ENCODE results near the gene MYRIP. TPM values are rescaled to one million over a fixed set of nuclear protein-coding genes. Genes with fewer than 3 reads are reported as not detected.

The MYRIP gene
- total and polyA plus RNA-seq, 4 donors = 0.98 to 11.7 (median 6.8) TPM

DNA sequence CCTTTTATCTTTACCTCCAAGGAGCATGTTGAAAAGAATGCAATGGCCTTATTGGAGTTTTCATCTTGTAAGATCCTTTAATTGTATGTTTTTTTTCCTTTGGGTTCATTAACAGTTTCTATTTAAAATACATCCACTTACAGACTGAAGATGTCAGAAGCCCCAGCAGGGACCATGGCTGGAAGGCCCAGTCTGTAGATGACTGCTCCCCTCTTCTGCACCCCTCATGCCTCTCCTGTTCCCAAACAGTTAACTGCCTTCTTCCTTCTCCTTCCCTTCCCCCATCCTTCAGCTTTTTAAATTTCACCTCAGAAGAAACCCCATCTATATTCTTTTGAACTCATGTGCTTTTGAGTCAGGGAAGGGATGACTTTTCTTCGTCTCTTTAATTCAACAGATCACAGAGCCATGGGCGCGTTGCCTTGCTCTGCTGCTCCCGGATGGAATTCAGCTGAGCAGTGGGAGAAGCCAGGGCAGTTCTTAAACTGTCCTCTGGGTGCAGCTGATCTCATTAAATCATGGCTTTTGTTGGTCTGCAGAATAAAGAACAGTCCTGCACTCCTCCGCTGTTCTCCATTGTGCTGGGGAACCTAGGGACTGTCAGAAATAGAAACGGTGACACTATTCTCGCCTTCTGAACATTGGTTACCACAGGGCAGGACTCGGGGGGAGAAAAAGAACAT, 428.6 kb downstream of the MYRIP start:
- H3K36me3 ChIP-seq (ENCODE audit: control insufficient read depth in 4 of 4, insufficient read depth in 3 of 4, low read depth in 1 of 4, low read length in 3 of 4) = peaks cover 0 to 16% (median 14%) of the 10 kb centered on the region in 4 donors
- H3K4me1 ChIP-seq (ENCODE audit: control insufficient read depth in 4 of 4, insufficient read depth in 4 of 4, low read length in 3 of 4) = no peaks in the 10 kb centered on the region
- H3K27ac ChIP-seq (ENCODE audit: low read depth in 1 of 2, low read length in 2 of 2) = no peak overlapping the region
- 88% methylated on average over 8 of the region's 8 CpGs for WGBS
- DNase-seq (ENCODE audit: low spot score) = no peak
- TF ChIP-seq, protein P1, sequence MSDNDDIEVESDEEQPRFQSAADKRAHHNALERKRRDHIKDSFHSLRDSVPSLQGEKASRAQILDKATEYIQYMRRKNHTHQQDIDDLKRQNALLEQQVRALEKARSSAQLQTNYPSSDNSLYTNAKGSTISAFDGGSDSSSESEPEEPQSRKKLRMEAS (IDR thresholded peaks at IDR 0.05) = no peak
- TF ChIP-seq, protein P2, sequence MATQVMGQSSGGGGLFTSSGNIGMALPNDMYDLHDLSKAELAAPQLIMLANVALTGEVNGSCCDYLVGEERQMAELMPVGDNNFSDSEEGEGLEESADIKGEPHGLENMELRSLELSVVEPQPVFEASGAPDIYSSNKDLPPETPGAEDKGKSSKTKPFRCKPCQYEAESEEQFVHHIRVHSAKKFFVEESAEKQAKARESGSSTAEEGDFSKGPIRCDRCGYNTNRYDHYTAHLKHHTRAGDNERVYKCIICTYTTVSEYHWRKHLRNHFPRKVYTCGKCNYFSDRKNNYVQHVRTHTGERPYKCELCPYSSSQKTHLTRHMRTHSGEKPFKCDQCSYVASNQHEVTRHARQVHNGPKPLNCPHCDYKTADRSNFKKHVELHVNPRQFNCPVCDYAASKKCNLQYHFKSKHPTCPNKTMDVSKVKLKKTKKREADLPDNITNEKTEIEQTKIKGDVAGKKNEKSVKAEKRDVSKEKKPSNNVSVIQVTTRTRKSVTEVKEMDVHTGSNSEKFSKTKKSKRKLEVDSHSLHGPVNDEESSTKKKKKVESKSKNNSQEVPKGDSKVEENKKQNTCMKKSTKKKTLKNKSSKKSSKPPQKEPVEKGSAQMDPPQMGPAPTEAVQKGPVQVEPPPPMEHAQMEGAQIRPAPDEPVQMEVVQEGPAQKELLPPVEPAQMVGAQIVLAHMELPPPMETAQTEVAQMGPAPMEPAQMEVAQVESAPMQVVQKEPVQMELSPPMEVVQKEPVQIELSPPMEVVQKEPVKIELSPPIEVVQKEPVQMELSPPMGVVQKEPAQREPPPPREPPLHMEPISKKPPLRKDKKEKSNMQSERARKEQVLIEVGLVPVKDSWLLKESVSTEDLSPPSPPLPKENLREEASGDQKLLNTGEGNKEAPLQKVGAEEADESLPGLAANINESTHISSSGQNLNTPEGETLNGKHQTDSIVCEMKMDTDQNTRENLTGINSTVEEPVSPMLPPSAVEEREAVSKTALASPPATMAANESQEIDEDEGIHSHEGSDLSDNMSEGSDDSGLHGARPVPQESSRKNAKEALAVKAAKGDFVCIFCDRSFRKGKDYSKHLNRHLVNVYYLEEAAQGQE (IDR thresholded peaks at IDR 0.05) = no peak
- TF ChIP-seq HNF4A (conservative IDR thresholded peaks at IDR 0.05) (no peak), RAD21 (IDR thresholded peaks at IDR 0.05) (peak in 1 of 2 donors; percentile 7), EGR1 (IDR thresholded peaks at IDR 0.05; ENCODE audit: low read depth in 2 of 2) (no peak)
- TF ChIP-seq, protein P3, sequence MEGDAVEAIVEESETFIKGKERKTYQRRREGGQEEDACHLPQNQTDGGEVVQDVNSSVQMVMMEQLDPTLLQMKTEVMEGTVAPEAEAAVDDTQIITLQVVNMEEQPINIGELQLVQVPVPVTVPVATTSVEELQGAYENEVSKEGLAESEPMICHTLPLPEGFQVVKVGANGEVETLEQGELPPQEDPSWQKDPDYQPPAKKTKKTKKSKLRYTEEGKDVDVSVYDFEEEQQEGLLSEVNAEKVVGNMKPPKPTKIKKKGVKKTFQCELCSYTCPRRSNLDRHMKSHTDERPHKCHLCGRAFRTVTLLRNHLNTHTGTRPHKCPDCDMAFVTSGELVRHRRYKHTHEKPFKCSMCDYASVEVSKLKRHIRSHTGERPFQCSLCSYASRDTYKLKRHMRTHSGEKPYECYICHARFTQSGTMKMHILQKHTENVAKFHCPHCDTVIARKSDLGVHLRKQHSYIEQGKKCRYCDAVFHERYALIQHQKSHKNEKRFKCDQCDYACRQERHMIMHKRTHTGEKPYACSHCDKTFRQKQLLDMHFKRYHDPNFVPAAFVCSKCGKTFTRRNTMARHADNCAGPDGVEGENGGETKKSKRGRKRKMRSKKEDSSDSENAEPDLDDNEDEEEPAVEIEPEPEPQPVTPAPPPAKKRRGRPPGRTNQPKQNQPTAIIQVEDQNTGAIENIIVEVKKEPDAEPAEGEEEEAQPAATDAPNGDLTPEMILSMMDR (IDR thresholded peaks at IDR 0.05; ENCODE audit: low read depth, low read length, missing input control) = peak; percentile 10
- no peaks in the 10 kb centered on the region for H3K9me3 ChIP-seq (ENCODE audit: control insufficient read depth in 4 of 4, low read length in 3 of 4)
- H3K4me3 ChIP-seq (ENCODE audit: low read depth in 1 of 3, low read length in 3 of 3) = no peak overlapping the region
- no peaks in the 10 kb centered on the region for H3K27me3 ChIP-seq (ENCODE audit: control insufficient read depth in 4 of 4, insufficient read depth in 4 of 4, low read length in 3 of 4)
- H3K9ac ChIP-seq (ENCODE audit: low read depth in 1 of 2, low read length in 2 of 2) = no peak overlapping the region

DNA sequence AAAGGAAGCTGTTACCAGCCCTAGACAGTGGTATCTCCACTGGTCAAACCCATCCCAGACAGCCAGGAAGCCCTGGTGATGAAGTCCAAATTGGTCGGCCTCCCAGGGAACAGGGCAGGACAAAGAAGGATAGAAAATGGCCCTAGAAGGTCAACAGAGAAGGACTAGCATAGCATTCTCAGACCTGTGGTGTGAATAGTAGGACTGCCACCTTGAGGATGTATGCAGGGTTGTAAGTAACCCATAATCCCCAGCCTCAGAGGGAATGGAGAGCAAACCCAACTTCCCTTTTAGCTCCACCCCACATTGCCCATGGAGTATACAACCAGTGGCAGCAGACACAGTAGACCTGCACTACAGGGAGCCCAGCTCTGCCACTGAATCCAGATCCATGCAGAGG, 431.5 kb downstream of the MYRIP start:
- Histone ChIP-seq H3K27me3 (ENCODE audit: control insufficient read depth in 4 of 4, insufficient read depth in 4 of 4, low read length in 3 of 4) (no peaks in the 10 kb centered on the region), H3K4me3 (ENCODE audit: low read depth in 1 of 3, low read length in 3 of 3) (no peak overlapping the region), H3K36me3 (ENCODE audit: control insufficient read depth in 4 of 4, insufficient read depth in 3 of 4, low read depth in 1 of 4, low read length in 3 of 4) (peaks cover 0 to 8% (median 4%) of the 10 kb centered on the region in 4 donors), H3K27ac (ENCODE audit: low read depth in 1 of 2, low read length in 2 of 2) (no peak overlapping the region), H3K9ac (ENCODE audit: low read depth in 1 of 2, low read length in 2 of 2) (no peak overlapping the region), H3K4me1 (ENCODE audit: control insufficient read depth in 4 of 4, insufficient read depth in 4 of 4, low read length in 3 of 4) (no peaks in the 10 kb centered on the region), H3K9me3 (ENCODE audit: control insufficient read depth in 4 of 4, low read length in 3 of 4) (no peaks in the 10 kb centered on the region)
- TF ChIP-seq, protein P2 (IDR thresholded peaks at IDR 0.05) = no peak
- TF ChIP-seq RAD21 (IDR thresholded peaks at IDR 0.05) (no peak), JUND (IDR thresholded peaks at IDR 0.05) (no peak), FOXA2 (IDR thresholded peaks at IDR 0.05) (no peak), HNF4G (IDR thresholded peaks at IDR 0.05) (no peak), TAF1 (conservative IDR thresholded peaks at IDR 0.05) (no peak), HNF4A (conservative IDR thresholded peaks at IDR 0.05) (no peak), NR2F2 (IDR thresholded peaks at IDR 0.05) (no peak)
- TF ChIP-seq, protein P4, sequence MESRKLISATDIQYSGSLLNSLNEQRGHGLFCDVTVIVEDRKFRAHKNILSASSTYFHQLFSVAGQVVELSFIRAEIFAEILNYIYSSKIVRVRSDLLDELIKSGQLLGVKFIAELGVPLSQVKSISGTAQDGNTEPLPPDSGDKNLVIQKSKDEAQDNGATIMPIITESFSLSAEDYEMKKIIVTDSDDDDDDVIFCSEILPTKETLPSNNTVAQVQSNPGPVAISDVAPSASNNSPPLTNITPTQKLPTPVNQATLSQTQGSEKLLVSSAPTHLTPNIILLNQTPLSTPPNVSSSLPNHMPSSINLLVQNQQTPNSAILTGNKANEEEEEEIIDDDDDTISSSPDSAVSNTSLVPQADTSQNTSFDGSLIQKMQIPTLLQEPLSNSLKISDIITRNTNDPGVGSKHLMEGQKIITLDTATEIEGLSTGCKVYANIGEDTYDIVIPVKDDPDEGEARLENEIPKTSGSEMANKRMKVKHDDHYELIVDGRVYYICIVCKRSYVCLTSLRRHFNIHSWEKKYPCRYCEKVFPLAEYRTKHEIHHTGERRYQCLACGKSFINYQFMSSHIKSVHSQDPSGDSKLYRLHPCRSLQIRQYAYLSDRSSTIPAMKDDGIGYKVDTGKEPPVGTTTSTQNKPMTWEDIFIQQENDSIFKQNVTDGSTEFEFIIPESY (IDR thresholded peaks at IDR 0.05) = no peak
- TF ChIP-seq, protein P3 (IDR thresholded peaks at IDR 0.05; ENCODE audit: low read depth, low read length, missing input control) = no peak
- WGBS = 98% methylated on average over 1 of the region's 1 CpG
- no peak for DNase-seq (ENCODE audit: low spot score)

Measured in liver (tissue), 9 donors.